NK-92 (cell line): Measurements from ENCODE around the gene DENR.
"Not testable (repeated sequence)": the region's sequence is repeated elsewhere in the genome, so short reads cannot be mapped to it uniquely, and the experiment has no call there.

Source experiments
- DNase-seq: peaks from one replicate; lab custom pipeline; 2025; ENCODE audit not compliant: unreplicated experiment; lab: John Stamatoyannopoulos, UW

The DENR gene

DNA sequence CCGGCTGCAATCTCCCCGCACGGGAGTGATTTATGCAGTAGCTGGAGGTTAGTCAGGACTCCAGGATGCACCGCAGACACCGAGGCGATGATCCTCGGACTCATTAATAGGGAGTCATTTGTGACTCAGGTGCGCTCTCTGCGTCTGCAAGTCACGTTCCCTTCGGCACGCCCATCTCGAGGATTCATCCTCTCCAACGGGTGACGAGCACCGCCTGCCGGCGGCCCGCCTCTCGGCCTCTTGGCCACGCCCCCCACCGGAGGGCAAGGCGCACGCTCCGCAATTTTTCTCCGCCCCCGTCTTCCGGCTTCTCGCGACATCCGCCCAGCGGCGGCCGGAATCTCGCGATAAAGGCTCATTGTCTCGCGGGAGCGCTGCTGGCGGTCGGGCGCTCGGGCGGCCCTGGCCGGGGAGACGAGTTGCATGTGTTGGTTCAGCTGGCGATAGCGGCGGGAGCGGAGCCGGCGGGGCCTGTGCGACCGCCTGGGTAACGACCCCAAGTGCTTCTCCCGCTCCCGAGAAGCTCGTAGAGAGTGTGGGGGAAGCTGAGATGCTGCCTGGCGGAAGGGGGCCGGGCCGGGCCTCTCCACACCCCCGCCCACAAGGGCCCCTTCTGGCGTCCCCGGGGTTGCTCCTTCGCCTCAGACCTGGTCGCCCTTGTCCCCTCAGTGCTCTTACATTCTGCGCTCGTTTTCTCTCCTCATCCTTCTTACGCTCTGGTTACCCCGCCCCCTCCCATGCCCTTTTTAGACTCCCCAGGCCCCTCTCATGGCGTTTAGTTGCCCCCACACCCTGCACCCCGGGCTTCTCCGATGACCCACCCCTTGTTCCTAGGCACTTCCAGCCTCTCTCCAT lies at the start of gene DENR:
Gene DENR, plus strand, starts transcription at position 361 of the 855 bp plus-strand sequence. CDS start 878 bp downstream, outside the sequence.
- DNase-seq = peak; percentile 82

- DNase-seq = not testable (repeated sequence)
These were observed 49.6 kb upstream of the DENR start, which contains the start of gene HCAR2 for GRCh38 chr12:122702890-122703611. Gene HCAR2, minus strand, starts transcription at chr12:122703357. Its CDS starts 74 bp downstream, at chr12:122703283.

DNA sequence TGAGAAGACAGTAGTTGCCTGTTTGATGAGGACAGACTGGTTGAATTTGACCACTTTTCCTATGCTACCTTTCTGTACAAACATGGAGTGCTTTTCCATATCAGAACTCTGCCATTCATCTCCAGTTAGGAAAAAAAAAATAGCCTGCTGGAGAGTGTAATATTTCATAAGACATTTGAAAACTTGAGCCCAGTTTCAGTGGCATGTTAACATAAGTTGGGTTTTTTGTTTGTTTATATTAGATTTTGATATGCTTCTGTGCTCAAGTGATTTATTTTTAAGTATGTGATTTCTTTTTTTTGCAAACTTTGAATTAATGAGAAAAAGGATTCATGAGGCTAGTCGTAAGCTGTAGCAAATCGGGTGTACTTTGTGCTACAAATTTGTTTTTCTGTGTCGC lies 48.8 kb upstream of the DENR start:
- DNase-seq = not testable (repeated sequence)

DNA sequence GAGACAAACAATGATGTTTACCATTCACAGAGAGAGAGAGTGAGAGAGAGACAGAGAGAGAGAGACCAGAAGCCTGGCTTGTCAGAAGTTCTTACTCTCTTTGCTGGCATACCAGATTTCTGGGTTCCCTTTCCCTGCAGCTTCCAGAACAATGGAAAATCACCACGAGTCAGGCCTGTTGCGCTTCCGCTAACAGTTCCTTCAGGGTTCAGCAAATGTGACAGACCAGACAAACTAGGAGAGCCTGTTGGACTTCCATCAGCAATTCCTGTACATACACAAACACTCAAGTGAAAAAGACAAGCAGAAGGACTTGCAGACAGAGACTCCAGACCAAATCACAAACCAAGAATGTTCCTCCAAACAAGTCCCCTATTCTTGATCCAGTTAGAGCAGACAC lies 43.3 kb upstream of the DENR start:
- DNase-seq = not testable (repeated sequence)

DNA sequence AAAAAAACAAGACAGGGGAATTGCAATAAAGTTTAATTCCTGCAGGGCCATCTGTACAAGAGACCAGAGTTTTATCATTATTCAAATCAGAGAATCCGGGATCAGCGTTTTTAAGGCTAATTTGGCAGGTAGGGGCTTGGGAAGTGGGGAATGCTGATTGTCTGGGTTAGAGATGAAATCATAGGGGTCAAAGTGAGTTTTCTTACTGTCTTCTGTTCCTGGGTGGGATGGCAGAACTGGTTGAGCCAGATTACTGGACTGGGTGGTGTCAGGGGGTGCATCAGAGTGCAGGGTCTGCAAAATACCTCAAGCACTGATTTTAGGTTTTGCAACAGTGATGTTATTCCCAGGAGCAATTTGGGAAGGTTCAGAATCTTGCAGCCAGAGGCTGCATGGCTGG lies 42.3 kb upstream of the DENR start:
- DNase-seq = not testable (repeated sequence)

- not testable (repeated sequence) for DNase-seq
These were observed 41.4 kb upstream of the DENR start for GRCh38 chr12:122711266-122711665.

DNA sequence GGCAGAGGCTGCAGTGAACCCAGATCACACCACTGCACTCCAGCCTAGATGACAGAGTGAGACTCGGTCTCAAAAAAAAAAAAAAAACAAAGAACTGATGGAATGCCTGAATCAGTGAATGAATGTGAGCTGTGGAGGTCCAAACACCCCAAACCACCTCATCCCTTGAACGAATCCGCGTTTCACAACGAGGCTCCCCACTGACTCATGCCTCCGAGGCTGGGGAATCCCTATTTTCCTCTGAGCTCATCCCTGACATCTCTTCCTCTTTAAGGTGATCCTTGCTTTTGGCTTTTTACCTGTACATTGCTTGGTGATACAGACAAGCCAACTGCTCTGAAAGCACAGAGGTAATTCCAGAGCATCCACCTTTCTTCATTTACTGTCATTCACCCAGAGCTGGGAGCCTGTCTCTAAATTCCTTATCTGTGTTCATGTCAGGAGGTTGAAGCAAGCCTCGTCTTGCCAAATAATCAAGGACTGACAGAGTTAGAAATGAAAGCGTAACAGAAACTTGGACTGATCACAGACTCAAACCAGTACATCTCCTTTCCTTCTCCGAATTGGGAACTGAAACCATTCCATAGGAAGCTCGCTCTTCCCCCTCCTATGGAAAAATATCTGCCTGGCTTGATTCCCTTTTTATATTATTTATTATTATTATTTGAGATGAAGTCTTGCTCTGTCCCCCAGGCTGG lies 39.0 kb upstream of the DENR start:
- DNase-seq = not testable (repeated sequence)

- not testable (repeated sequence) for DNase-seq
These were observed 37.4 kb upstream of the DENR start for GRCh38 chr12:122715211-122715610.

GRCh38 chr12:122716658-122717057 lies 36.0 kb upstream of the DENR start, which contains the start of gene HCAR3:
Gene HCAR3, minus strand, starts transcription at chr12:122716811. Its CDS starts 74 bp downstream, at chr12:122716737.
- not testable (repeated sequence) for DNase-seq

DNA sequence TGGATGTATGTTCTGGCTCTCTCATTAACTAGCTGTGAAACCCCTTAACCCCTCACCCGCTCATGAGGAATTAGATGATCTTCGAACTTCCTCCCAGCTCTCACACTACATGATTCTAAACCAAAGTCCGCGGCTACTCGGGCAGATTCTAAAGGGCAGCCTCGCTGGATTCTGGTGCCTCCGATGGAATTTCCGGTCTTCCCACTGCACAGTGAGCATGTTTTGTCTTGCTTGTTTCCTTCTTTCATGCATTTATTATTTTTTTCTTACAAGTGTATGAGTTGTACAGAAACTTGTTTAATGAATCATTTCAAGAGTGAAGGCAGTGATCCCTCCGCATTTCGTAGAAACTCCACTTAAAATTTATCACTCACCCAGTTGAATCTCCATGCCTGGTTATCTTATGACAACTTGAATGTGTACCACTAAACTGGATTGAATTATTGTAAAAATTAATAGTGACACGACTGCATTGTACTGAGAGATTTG lies 31.5 kb upstream of the DENR start:
- no peak for DNase-seq

- no peak for DNase-seq
These were observed 30.2 kb upstream of the DENR start for GRCh38 chr12:122722387-122722786.

- DNase-seq = no peak
These were observed 27.9 kb upstream of the DENR start for GRCh38 chr12:122724641-122725243.

GRCh38 chr12:122725452-122726079 lies 27.1 kb upstream of the DENR start:
- DNase-seq = no peak

- DNase-seq = no peak
These were observed 26.5 kb upstream of the DENR start for GRCh38 chr12:122726080-122726558.

DNA sequence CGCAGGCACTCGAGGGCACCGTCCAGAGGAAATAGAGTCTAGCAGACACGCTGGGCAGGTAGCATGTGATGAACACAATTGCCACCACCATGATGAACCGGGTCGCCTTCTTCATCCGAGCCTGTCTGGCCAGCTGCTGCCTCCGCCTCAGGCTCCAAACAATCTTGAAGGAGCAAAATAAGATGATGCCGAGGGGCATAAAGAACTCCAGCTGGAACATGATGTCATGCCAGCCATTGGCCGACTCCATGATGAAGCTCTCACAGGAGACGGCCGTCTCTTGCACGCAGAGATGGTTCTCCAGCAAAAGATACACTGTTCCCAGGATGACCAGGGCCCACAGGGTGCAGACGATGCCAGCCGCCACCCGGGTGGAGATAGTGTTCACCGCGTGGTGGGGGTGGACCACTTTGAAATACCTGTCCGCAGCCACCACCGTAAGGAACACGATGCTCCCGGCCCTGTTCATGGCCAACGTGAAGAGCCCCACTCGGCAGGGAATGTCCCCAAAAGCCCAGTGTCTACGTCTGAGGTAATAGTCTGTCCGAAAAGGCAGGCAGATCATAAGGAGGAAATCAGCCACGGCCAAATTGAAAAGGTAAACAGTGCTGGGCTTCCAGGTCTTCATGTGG lies 22.9 kb upstream of the DENR start:
- DNase-seq = no peak

DNA sequence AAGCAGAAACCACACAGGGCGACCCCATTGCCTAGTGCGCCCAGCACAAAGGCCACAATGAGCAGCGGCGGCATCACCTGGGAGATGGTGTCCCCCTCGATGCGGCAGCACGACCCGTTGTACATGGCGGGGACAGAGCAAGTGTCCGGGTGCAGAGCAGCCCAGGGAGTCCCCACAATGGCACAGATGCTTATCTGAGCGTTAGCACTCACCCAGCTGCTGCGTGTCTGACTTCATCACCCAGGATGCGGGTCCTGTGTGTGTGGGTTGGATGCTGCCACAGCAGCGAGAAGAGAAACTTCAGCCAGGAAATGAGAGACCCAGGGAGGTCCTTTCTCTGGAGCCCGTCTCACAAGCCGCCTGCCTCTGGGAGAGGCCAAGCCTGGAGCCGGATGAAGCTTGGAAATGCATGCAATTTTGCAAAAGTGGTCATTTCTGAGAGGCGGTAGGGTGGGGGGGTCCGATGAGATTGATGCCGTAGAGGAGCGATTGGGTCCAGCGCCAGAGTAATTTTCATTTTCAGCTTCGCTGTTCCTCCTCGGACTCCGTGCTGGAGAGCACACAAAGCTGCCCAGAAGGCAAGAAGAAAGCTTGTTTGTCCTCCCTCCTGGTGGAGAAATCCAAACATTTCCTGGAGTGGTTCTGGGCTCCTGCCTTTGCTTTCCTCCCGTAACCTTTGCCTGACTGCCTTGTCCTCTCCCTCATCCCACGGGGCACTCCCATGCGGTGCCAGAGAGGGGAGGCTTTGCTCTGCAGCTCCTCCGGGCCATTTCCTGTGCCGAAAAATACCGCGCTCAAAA lies 22.2 kb upstream of the DENR start, which contains the start of gene HCAR1:
Gene HCAR1, minus strand, starts transcription at position 630 of the 800 bp plus-strand sequence. Its CDS starts 505 bp downstream, at position 125.
- DNase-seq = no peak

DNA sequence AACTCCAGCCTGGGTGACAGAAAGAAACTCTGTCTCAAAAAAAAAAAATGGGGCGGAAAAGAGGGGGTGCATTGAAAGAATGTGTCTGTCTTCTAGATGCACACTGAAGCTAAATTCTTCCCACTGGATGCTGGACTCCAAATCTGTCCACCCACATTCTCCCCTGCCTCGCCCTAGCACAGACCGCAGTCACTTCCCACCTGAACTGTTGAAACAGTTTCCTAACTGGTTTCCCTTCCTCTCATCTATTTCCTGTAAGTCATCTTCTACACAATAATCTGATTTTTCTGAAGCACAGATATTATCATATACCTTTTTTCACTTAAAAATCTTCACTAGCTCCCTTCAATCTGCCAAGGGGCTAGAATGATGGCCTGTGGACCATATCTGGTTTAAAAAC lies 20.5 kb upstream of the DENR start:
- no peak for DNase-seq

DNA sequence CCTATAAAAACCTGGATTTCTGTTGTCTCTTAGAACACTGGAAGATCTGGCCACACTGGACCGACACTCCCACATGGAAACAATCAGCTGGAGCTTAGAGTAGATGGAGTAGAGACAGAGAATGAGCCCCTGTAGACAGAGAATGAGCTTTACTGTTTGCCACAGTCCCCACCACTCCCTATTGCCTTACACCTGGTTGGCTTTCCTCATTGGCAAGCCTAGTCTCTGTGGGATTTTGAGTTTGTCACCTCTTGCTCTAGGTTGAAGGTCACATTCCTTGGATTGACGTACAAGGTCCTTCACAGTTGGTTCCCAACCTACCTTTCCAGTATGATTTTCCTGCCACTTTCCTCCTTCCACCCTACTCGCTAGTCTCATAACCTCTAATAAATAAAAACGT lies 20.0 kb upstream of the DENR start:
- no peak for DNase-seq

- no peak for DNase-seq
These were observed 14.1 kb upstream of the DENR start for GRCh38 chr12:122738571-122738970.
